ENCODE data around the gene DENND1B. TPM values are rescaled to one million over a fixed set of nuclear protein-coding genes. Genes with fewer than 3 reads are reported as not detected.

Gene DENND1B
- total RNA-seq, 1 experiment from 2014 or later, result 14.1 TPM

DNA sequence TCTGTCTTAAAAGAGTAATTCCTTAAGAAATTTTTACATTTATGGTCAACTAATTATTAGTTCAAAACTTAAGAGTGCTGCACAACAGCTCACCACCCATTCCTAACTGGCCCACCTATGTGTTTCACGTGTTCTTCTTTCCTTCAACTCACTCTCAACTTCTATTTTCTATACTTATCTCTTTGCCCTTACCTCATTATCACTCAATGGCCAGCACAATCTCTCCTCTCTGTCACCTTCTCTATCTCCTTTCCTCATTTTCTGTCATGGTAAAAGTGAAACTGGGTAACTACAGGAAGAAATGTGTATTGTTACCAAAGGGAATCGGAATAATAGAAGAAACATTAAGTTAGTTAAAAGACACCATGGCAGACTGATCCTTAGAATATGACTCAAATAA, 43.1 kb downstream of the DENND1B start:
- intact Hi-C loops (cut with micrococcal nuclease; ENCODE audit: unreplicated experiment), result no loop called here
- no peak for TF ChIP-seq EZH2 (IDR thresholded peaks at IDR 0.05; ENCODE audit: low read depth)
- TF ChIP-seq, protein P1, sequence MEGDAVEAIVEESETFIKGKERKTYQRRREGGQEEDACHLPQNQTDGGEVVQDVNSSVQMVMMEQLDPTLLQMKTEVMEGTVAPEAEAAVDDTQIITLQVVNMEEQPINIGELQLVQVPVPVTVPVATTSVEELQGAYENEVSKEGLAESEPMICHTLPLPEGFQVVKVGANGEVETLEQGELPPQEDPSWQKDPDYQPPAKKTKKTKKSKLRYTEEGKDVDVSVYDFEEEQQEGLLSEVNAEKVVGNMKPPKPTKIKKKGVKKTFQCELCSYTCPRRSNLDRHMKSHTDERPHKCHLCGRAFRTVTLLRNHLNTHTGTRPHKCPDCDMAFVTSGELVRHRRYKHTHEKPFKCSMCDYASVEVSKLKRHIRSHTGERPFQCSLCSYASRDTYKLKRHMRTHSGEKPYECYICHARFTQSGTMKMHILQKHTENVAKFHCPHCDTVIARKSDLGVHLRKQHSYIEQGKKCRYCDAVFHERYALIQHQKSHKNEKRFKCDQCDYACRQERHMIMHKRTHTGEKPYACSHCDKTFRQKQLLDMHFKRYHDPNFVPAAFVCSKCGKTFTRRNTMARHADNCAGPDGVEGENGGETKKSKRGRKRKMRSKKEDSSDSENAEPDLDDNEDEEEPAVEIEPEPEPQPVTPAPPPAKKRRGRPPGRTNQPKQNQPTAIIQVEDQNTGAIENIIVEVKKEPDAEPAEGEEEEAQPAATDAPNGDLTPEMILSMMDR (conservative IDR thresholded peaks at IDR 0.05), result no peak
- Histone ChIP-seq H3K9me3 (ENCODE audit: insufficient read depth, low read depth) (no peaks in the 10 kb centered on the region), H3K79me2 (ENCODE audit: low read depth) (peaks cover 14% of the 10 kb centered on the region; the same call in 1 of the 2 replicates), H3K9me2 (ENCODE audit: insufficient read depth) (no peaks in the 10 kb centered on the region), H2AFZ (no peak overlapping the region), H3K27ac (no peak overlapping the region), H3K27me3 (ENCODE audit: insufficient read depth, low read depth) (no peaks in the 10 kb centered on the region), H3K4me1 (replicated peaks; ENCODE audit: insufficient read depth) (peaks cover 11% of the 10 kb centered on the region), H3K4me3 (no peak overlapping the region), H4K20me1 (ENCODE audit: insufficient read depth) (no peaks in the 10 kb centered on the region), H3F3A (ENCODE audit: insufficient read depth, low read depth) (peaks cover 10% of the 10 kb centered on the region), H3K36me3 (ENCODE audit: low read depth) (no peaks in the 10 kb centered on the region), H3K4me2 (no peak overlapping the region)
- no TSS peak for BruUV-seq (replicated peaks)
- DNase-seq, result no peak
- CTCF ChIA-PET, result no interaction called here
- POLR2A ChIA-PET (ENCODE audit: unreplicated experiment), result no interaction called here

DNA sequence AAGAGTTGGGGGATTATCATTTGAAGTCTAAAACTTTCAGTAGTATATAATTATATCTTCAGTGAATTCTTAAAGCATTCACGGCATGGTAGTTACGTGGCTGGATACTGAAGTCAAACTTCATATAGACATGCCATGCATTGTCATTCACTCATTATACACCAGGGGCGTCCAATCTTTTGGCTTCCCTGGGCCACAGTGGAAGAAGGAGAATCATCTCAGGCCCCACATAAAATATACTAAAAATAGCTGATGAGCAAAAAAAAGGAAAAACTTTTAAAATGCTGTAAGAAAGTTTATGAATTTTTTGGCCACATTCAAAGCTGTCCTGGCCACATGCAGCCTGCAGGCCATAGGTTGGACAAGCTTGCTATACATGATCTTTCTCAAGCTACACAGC, 43.8 kb downstream of the DENND1B start:
- H3K4me2 ChIP-seq, result no peak overlapping the region
- POLR2A ChIA-PET (ENCODE audit: unreplicated experiment), result no interaction called here
- H3K79me2 ChIP-seq (ENCODE audit: low read depth), result peaks cover 10% of the 10 kb centered on the region; the same call in 1 of the 2 replicates
- H3K4me3 ChIP-seq, result no peak overlapping the region
- CTCF ChIA-PET, result no interaction called here
- H3K9me3 ChIP-seq (ENCODE audit: insufficient read depth, low read depth), result peaks cover under 1% of the 10 kb centered on the region; the same call in 1 of the 2 replicates
- H3K4me1 ChIP-seq (replicated peaks; ENCODE audit: insufficient read depth), result peaks cover 3% of the 10 kb centered on the region; the same call in 1 of the 2 replicates
- H4K20me1 ChIP-seq (ENCODE audit: insufficient read depth), result no peaks in the 10 kb centered on the region
- no peaks in the 10 kb centered on the region for H3K36me3 ChIP-seq (ENCODE audit: low read depth)
- intact Hi-C loops (cut with micrococcal nuclease; ENCODE audit: unreplicated experiment), result no loop called here
- BruUV-seq (replicated peaks), result no TSS peak
- peaks cover 4% of the 10 kb centered on the region for H3F3A ChIP-seq (ENCODE audit: insufficient read depth, low read depth)
- no peaks in the 10 kb centered on the region for H3K9me2 ChIP-seq (ENCODE audit: insufficient read depth)
- no peak for TF ChIP-seq EZH2 (IDR thresholded peaks at IDR 0.05; ENCODE audit: low read depth)
- TF ChIP-seq, protein P1 (conservative IDR thresholded peaks at IDR 0.05), result no peak
- no peak for DNase-seq
- no peaks in the 10 kb centered on the region for H3K27me3 ChIP-seq (ENCODE audit: insufficient read depth, low read depth)
- H3K27ac ChIP-seq, result no peak overlapping the region
- H2AFZ ChIP-seq, result no peak overlapping the region

DNA sequence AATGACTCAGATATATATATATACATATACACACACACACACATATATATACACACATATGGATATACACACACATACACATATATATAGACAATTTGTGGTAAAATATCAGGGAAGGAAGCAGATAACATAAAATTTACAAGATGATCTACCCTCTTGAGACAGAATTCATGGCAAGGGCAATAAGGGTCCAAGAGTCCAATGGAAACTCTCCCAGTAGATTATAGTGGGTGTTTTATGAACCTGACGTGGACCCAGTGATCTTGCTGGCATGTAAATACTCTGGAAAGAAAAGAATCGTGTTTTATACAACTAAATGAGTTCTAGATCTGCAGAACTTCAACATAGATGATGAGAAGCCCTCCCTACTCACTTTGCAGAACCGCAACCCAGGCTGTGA, 49.3 kb downstream of the DENND1B start:
- Histone ChIP-seq H3K4me1 (replicated peaks; ENCODE audit: insufficient read depth) (no peaks in the 10 kb centered on the region), H3K9me2 (ENCODE audit: insufficient read depth) (no peaks in the 10 kb centered on the region), H3K27me3 (ENCODE audit: insufficient read depth, low read depth) (no peaks in the 10 kb centered on the region), H2AFZ (no peak overlapping the region), H3K9me3 (ENCODE audit: insufficient read depth, low read depth) (peaks cover 11% of the 10 kb centered on the region), H3K27ac (no peak overlapping the region), H3K36me3 (ENCODE audit: low read depth) (0 out of 2 replicates have a peak, but pooled peaks cover 10% of the 10 kb centered on the region), H3K79me2 (ENCODE audit: low read depth) (0 out of 2 replicates have a peak, but pooled peaks cover 2% of the 10 kb centered on the region), H4K20me1 (ENCODE audit: insufficient read depth) (no peaks in the 10 kb centered on the region), H3K4me3 (no peak overlapping the region), H3F3A (ENCODE audit: insufficient read depth, low read depth) (no peaks in the 10 kb centered on the region), H3K4me2 (no peak overlapping the region)
- no peak for DNase-seq
- no TSS peak for BruUV-seq (replicated peaks)
- CTCF ChIA-PET, result no interaction called here
- TF ChIP-seq, protein P1 (conservative IDR thresholded peaks at IDR 0.05), result no peak
- no peak for TF ChIP-seq EZH2 (IDR thresholded peaks at IDR 0.05; ENCODE audit: low read depth)
- intact Hi-C loops (cut with micrococcal nuclease; ENCODE audit: unreplicated experiment), result no loop called here
- POLR2A ChIA-PET (ENCODE audit: unreplicated experiment), result no interaction called here
